ENCODE data around the gene SLC17A3. TPM values are rescaled to one million over a fixed set of nuclear protein-coding genes. Genes with fewer than 3 reads are reported as not detected.
A peak's percentile ranks its signal among the peaks of the same experiment; 100 is the strongest.

The SLC17A3 gene
- total RNA-seq, 2 experiments from 2014 or later: 0.43 TPM; not detected in 1

DNA sequence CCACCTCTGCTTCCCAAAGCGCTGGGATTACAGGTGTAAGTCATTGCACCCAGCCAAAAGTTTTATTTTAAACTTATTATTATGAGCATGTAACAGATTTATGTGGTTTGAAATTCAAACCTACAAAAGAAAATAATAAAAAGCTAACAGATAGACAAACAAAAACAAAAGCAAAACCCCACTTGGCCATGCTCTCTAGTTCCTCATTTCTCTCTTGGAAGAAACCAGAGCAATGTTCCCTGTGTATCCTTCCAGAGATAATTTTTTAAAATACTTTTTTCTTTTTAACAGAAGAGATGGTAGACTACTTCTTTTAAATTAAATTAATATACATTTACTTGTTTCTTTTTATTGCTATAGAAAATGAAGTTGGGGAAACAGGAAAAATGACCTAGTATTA, 28.0 kb upstream of the SLC17A3 start:
- POLR2A ChIA-PET: no interaction called here
- Mint-ChIP-seq H3K4me1 (ENCODE audit: low read depth) (peaks cover 6% of the 10 kb centered on the region), H3K27ac (no peak overlapping the region), H3K36me3 (no peaks in the 10 kb centered on the region), H3K4me3 (no peak overlapping the region), H3K9me3 (no peaks in the 10 kb centered on the region), H3K27me3 (peaks cover 7% of the 10 kb centered on the region)
- DNase-seq: no peak
- CTCF ChIA-PET: interaction anchor here (1.3 to 2.6 kb wide), 2 partner anchors 91 to 184 kb away, joined by 3 to 8 read pairs; no protein-coding TSS in a partner anchor
- intact Hi-C loops (cut with micrococcal nuclease): no loop called here

DNA sequence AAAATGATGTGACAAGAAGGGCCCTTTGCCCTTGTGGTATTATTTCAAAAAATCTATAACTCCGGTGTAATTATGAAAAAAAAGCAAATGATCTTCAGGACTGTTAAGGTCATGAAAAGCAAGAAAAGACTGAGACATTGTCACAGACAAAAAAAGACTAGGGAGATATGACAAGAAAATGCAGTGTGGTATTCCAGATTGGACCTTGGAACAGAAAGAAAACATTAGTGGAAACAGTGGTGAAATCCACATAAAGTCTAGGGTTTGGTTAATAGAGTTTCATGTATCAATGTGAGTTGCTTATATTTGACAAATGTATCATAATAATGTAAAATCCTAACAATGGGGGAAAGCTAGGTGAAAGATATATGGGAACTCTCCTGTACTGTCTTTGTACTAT, 26.8 kb upstream of the SLC17A3 start:
- ChIA-PET CTCF (interaction anchor here (1.3 to 2.6 kb wide), 2 partner anchors 92 to 183 kb away, joined by 3 to 8 read pairs; no protein-coding TSS in a partner anchor), POLR2A (no interaction called here)
- Mint-ChIP-seq H3K4me3 (no peak overlapping the region), H3K9me3 (no peaks in the 10 kb centered on the region), H3K27me3 (peaks cover 5% of the 10 kb centered on the region), H3K36me3 (no peaks in the 10 kb centered on the region), H3K27ac (no peak overlapping the region), H3K4me1 (ENCODE audit: low read depth) (peaks cover 6% of the 10 kb centered on the region)
- no peak for DNase-seq
- intact Hi-C loops (cut with micrococcal nuclease): no loop called here

DNA sequence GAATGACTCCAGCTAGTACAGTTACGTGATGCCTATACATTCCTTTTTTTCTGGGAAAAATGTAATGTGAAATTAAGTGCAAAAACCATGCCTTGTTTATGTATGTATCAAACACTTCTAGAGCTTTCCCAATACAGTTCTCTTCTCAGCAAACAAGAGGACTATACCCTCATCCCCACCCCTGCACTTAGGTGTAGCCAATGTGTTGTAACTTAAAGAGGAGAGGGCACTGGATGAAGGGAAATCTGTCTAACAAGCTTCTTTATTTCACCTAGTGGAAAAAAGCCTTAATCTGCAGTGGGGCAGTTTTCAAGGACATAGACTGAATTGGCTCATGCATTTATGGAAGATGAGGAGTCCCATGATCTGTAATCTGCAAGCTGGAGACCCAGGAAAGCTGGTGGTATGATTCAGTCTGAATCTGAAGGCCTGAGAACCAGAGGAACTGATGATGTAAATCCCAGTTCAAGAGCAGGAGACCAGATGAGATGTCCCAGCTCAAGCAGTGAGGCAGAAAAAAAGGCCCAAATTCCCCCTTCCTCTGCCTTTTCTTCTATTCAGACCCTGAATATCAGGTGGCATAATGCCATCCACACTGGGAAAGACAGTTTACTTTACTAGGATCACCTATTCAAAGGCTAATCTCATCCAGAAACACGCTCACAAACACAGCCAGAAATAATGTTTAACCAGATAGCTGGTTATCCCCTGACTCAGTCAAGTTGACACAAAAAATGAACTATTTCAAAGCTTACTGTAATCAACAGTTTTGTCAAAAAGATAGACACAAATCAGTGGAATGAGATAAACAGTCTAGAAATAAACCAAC, 25.8 kb upstream of the SLC17A3 start:
- peaks cover 5% of the 10 kb centered on the region for H3K27me3 Mint-ChIP-seq
- no peak overlapping the region for H3K4me3 Mint-ChIP-seq
- peaks cover 6% of the 10 kb centered on the region for H3K4me1 Mint-ChIP-seq (ENCODE audit: low read depth)
- DNase-seq: no peak
- ChIA-PET CTCF (interaction anchor here (1.0 to 2.6 kb wide), 7 partner anchors 9 to 677 kb away, joined by 3 to 8 read pairs (median 3); no protein-coding TSS in a partner anchor), POLR2A (interaction anchor here (0.9 kb wide), 1 partner anchor 93 kb away, joined by 4 read pairs; no protein-coding TSS in a partner anchor)
- intact Hi-C loops (cut with micrococcal nuclease): no loop called here
- no peak overlapping the region for H3K27ac Mint-ChIP-seq
- H3K9me3 Mint-ChIP-seq: no peaks in the 10 kb centered on the region
- H3K36me3 Mint-ChIP-seq: no peaks in the 10 kb centered on the region

DNA sequence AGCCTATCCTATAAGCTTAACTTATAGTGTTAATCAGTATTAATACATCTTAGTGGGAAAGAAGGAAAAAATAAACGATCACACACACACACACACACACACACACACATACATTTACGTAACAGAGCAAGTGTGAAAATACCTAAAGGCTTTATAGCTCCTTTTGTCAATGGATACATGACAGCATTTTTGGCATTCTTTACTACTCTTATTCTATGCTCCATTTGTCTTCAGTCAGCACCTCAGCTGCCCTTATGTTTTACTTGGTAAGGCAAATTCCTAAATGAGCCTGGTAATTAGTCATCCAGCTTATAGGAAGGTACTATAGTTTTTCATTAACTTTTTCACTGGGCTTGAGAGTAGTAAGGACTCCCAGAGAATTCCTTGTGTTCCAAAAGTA, 25.1 kb upstream of the SLC17A3 start:
- Mint-ChIP-seq H3K4me3 (no peak overlapping the region), H3K27me3 (peaks cover 3% of the 10 kb centered on the region), H3K9me3 (no peaks in the 10 kb centered on the region), H3K36me3 (no peaks in the 10 kb centered on the region), H3K27ac (no peak overlapping the region), H3K4me1 (ENCODE audit: low read depth) (peaks cover 6% of the 10 kb centered on the region)
- intact Hi-C loops (cut with micrococcal nuclease): no loop called here
- CTCF ChIA-PET: interaction anchor here (1.1 to 1.9 kb wide), 5 partner anchors 9 to 676 kb away, joined by 3 to 5 read pairs (median 3); no protein-coding TSS in a partner anchor
- POLR2A ChIA-PET: no interaction called here
- DNase-seq: no peak

DNA sequence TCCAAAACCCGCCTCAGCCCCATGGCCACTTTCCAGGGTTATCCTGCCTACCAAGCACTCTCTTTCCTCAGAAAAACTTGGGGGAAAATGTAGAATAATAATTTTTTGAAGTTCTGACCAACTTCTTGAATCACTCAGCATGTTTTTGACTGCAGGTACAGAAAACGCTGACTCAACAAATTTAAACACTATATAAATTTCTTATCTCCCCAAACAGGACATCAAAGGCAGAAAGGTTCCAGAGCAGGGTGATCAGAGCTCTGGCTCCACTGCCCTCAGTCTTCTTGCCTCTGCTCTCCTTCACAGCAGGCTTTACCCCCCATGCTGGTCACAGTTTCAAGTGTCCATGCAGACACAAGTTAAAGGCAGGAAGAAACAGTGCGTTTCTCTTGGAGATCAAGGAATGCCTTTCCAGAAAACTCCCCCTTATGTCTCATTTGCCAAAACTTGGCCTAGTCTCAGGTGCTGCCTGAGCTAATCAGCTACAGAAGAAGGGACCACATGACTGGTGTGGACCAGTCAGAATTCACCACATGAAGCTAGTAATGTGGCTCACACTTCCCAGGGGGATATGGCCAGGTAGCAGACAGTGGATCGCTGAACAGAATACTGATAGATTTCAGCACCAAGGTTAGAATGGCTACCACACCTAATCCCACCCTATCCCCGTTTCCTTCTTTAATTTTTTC, 24.4 kb upstream of the SLC17A3 start:
- Mint-ChIP-seq H3K27me3 (peaks cover 3% of the 10 kb centered on the region), H3K27ac (no peak overlapping the region), H3K36me3 (no peaks in the 10 kb centered on the region), H3K4me3 (no peak overlapping the region), H3K9me3 (no peaks in the 10 kb centered on the region), H3K4me1 (ENCODE audit: low read depth) (peaks cover 6% of the 10 kb centered on the region)
- ChIA-PET POLR2A (no interaction called here), CTCF (interaction anchor here (1.1 to 1.9 kb wide), 4 partner anchors 94 to 675 kb away, joined by 3 to 5 read pairs (median 3); no protein-coding TSS in a partner anchor)
- DNase-seq: no peak
- intact Hi-C loops (cut with micrococcal nuclease): no loop called here

DNA sequence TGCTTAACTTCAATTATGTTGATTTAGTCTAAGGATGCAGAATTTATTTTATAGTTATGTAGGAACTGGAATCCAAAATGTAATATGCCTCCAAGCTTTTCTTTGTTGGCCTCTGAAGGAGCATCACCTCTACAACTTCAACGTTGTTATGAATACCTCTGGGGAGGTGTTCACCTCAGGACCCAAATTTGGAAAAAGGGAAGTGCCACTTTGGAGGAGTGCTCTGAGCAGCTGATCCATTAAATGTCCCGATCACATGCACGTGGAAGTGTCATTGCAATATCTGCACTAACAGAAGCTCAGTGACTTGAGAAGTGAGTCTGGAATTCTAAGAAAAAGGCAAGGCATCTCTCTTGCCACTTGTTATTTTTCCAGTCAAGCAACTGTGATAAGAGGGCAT, 22.2 kb upstream of the SLC17A3 start:
- no peak for DNase-seq
- Mint-ChIP-seq H3K9me3 (no peaks in the 10 kb centered on the region), H3K27ac (no peak overlapping the region), H3K36me3 (no peaks in the 10 kb centered on the region), H3K27me3 (no peaks in the 10 kb centered on the region), H3K4me1 (ENCODE audit: low read depth) (peaks cover 6% of the 10 kb centered on the region), H3K4me3 (no peak overlapping the region)
- intact Hi-C loops (cut with micrococcal nuclease): no loop called here
- CTCF ChIA-PET: interaction anchor here (0.7 kb wide), 1 partner anchor 631 kb away, joined by 3 read pairs; no protein-coding TSS in a partner anchor
- POLR2A ChIA-PET: no interaction called here

DNA sequence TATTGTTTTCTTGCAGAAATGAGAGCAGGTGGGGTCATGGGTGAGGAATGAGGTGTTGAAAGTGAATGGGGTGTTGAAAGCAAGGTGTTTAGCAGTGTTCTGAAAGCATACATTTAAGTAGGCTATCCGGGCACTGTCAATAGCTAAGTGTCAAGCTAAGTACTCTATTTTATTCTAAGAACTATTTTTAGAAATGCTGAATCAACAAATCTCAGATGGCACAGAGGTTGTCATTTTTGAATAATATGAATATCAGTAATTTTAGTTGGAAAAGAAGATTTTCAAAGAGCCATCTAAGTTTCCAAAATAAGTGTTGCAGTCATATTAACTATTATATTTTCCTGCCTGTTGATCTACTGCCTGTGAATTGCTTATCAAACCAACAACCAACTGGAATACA, 21.7 kb upstream of the SLC17A3 start:
- CTCF ChIA-PET: interaction anchor here (0.7 kb wide), 1 partner anchor 630 kb away, joined by 3 read pairs; no protein-coding TSS in a partner anchor
- Mint-ChIP-seq H3K27me3 (no peaks in the 10 kb centered on the region), H3K36me3 (no peaks in the 10 kb centered on the region), H3K4me3 (no peak overlapping the region), H3K9me3 (no peaks in the 10 kb centered on the region), H3K4me1 (ENCODE audit: low read depth) (peaks cover 6% of the 10 kb centered on the region), H3K27ac (no peak overlapping the region)
- POLR2A ChIA-PET: no interaction called here
- intact Hi-C loops (cut with micrococcal nuclease): no loop called here
- no peak for DNase-seq

DNA sequence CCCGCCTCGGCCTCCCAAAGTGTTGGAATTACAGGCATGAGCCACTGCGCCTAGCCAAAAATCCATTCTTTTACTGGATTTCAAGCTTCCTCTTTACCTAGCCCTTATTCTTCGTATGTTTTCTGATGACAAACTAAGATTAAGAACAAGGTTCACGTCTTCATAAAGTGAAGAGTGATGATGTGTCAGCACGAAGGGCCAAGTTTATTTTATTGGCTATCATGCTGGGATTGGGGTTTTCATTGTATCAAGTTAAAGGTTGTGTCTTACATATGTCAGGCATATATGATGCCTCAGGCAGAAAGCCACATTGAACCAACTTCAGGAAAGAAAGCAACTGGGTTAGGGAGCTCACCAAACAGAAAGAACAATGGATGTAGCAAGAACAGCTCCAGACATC, 19.7 kb upstream of the SLC17A3 start:
- POLR2A ChIA-PET: no interaction called here
- Mint-ChIP-seq H3K4me1 (ENCODE audit: low read depth) (no peaks in the 10 kb centered on the region), H3K9me3 (no peaks in the 10 kb centered on the region), H3K27me3 (no peaks in the 10 kb centered on the region), H3K36me3 (no peaks in the 10 kb centered on the region), H3K4me3 (no peak overlapping the region), H3K27ac (no peak overlapping the region)
- no peak for DNase-seq
- CTCF ChIA-PET: interaction anchor here (1.9 kb wide), 1 partner anchor 174 kb away, joined by 6 read pairs; no protein-coding TSS in a partner anchor
- intact Hi-C loops (cut with micrococcal nuclease): loop anchor here (5.0 kb wide), 1 partner anchor 106 kb away; no protein-coding TSS in a partner anchor

DNA sequence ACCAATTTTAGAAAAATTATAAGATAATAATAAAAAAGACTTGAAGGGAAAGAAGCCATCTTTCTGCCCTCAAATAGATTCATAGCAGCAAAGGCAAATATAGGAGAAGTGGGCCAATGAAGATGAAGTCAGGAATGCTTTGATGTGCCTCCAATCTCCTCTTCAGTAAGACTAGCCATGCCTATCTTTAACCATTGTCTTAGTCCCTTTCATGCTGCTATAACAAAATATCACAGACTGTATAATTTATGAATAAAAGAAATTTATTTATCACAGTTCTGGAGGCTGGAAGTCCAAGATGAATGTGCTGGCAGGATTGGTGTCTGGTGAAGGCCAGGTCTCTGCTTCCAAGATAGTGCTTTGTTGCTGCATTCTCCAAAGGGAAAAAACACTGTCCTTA, 18.8 kb upstream of the SLC17A3 start:
- H3K27ac Mint-ChIP-seq: no peak overlapping the region
- ChIA-PET POLR2A (no interaction called here), CTCF (interaction anchor here (1.2 to 1.9 kb wide), 3 partner anchors 40 to 175 kb away, joined by 3 to 6 read pairs (median 4); no protein-coding TSS in a partner anchor)
- H3K4me1 Mint-ChIP-seq (ENCODE audit: low read depth): no peaks in the 10 kb centered on the region
- intact Hi-C loops (cut with micrococcal nuclease): loop anchor here (5.0 kb wide), 1 partner anchor 106 kb away; no protein-coding TSS in a partner anchor
- H3K4me3 Mint-ChIP-seq: no peak overlapping the region
- no peaks in the 10 kb centered on the region for H3K27me3 Mint-ChIP-seq
- no peak for DNase-seq
- H3K36me3 Mint-ChIP-seq: no peaks in the 10 kb centered on the region
- H3K9me3 Mint-ChIP-seq: no peaks in the 10 kb centered on the region

DNA sequence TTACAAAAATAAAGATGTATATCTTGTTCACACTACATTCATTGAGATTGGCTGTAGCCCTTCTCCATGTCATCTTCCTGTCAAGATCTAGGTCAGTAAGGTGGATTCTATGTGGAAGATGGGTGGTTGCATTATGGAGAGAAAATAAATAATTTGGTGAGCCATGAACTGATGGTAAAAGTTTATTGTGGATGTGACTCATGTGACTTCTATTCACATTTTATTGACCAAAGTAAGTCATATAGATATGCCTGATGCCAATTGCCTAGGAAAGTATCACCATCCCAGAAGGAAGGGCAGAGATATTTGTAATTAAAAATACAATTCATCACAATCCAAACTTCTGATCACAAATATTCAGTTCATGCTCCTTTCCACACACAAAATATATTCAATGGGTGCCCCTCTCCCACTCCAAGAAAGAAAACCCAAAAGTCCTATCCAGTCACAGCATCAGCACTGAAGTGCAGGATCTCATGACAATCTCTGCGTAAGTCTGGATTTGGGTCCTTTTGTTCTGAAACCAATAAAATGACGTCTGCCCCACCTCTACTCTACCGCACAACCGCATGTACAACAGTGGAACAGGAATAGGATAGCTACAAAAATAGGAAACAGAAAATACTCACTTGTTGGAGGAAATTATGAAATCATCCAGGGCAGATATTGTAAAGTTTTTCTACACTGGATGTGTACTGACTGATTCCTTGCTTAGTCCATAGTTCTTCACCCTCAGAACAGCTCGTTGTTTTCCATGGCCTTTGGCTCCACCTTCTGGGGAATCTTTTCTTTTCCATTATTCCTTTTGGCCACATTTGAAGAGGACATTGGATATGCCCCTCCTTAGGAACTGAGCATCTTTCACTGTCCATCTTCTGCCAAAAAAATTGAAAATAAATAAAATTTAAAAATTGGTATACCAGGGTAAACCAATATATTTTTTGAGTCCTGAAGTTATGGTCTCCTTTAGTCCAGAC, 16.1 kb upstream of the SLC17A3 start:
- ChIA-PET CTCF (interaction anchor here (0.6 to 3.4 kb wide), 7 partner anchors 9 to 221 kb away, joined by 3 to 14 read pairs (median 3); no protein-coding TSS in a partner anchor), POLR2A (no interaction called here)
- Mint-ChIP-seq H3K9me3 (no peaks in the 10 kb centered on the region), H3K27me3 (no peaks in the 10 kb centered on the region), H3K4me3 (no peak overlapping the region), H3K4me1 (ENCODE audit: low read depth) (no peaks in the 10 kb centered on the region), H3K27ac (no peak overlapping the region), H3K36me3 (no peaks in the 10 kb centered on the region)
- intact Hi-C loops (cut with micrococcal nuclease): loop anchor here (2.0 to 5.0 kb wide), 2 partner anchors 103 to 169 kb away; no protein-coding TSS in a partner anchor
- DNase-seq: peak; percentile 31

DNA sequence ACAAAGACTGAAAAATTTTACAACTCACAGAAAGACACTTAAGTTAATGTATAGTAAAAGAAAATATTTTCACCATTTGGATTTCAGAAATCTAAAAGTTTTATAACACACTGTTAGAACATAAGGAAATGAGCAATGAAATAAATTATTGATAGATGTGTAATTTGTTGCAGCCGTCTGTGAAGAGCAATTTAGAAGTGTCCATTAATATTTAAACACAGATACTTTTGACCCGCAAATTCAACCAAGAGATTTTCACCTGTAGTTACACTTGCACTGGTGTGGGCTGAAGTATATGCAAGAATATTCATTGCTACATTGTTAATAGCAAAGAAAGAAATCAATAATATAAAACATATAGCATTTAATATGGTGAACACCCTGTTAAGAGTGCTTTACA, 14.6 kb upstream of the SLC17A3 start:
- H3K36me3 Mint-ChIP-seq: no peaks in the 10 kb centered on the region
- H3K27ac Mint-ChIP-seq: no peak overlapping the region
- no peaks in the 10 kb centered on the region for H3K4me1 Mint-ChIP-seq (ENCODE audit: low read depth)
- H3K9me3 Mint-ChIP-seq: no peaks in the 10 kb centered on the region
- H3K4me3 Mint-ChIP-seq: no peak overlapping the region
- ChIA-PET CTCF (interaction anchor here (3.4 kb wide), 1 partner anchor 168 kb away, joined by 14 read pairs; no protein-coding TSS in a partner anchor), POLR2A (no interaction called here)
- H3K27me3 Mint-ChIP-seq: no peaks in the 10 kb centered on the region
- DNase-seq: no peak
- intact Hi-C loops (cut with micrococcal nuclease): no loop called here
